H1 (cell line): Measurements from ENCODE around the gene SERPINB1. TPM values are rescaled to one million over a fixed set of nuclear protein-coding genes. Genes with fewer than 3 reads are reported as not detected.

Source experiments
- CTCF ChIA-PET: fragments of 300-600 bp; sonication (Branson Sonifier 250); formaldehyde crosslinking; loops from one replicate; lab custom pipeline; 2021; ENCODE audit not compliant: partially characterized antibody; lab: Charles Lee
- POLR2A ChIA-PET: fragments of 300-600 bp; sonication (Branson Sonifier 250); formaldehyde crosslinking; loops from one replicate; lab custom pipeline; 2021; ENCODE audit warnings: inconsistent platforms; ENCODE audit not compliant: partially characterized antibody; lab: Charles Lee
- DNase-seq, 2 experiments: peaks; one replicate each; pipeline versions ENCODE4 v3.0.0 to v3.0.0-alpha.2; 2010 to 2022; ENCODE audit warnings: low spot score in 2 of 2, low read depth in 1 of 2, mixed read lengths in 1 of 2
- FAIRE-seq: peaks from 2 replicates; lab custom pipeline; 2011; peaks lifted over from hg19 to GRCh38; lab: Jason Lieb, UNC
- H2AFZ ChIP-seq: 2 replicates; pipeline ENCODE4 v1.8.1; 2012; ENCODE audit warnings: low read length, inconsistent platforms
- H2AK5ac ChIP-seq: 2 replicates; pipeline ENCODE4 v1.6.1; 2013; ENCODE audit warnings: low read depth, low read length
- H2BK120ac ChIP-seq: replicated peaks from 2 replicates; pipeline ENCODE3; 2013; ENCODE audit warnings: low read depth, low read length, inconsistent platforms
- H2BK12ac ChIP-seq: 2 replicates; pipeline ENCODE4 v1.6.1; 2013; ENCODE audit warnings: low read depth, low read length
- H2BK15ac ChIP-seq: 2 replicates; pipeline ENCODE4 v1.6.1; 2013; ENCODE audit warnings: low read length
- H2BK20ac ChIP-seq: 2 replicates; pipeline ENCODE4 v1.6.1; 2013; ENCODE audit warnings: low read length
- H2BK5ac ChIP-seq: 2 replicates; pipeline ENCODE4 v1.6.1; 2013; ENCODE audit warnings: low read depth, low read length
- H3K14ac ChIP-seq: 2 replicates; pipeline ENCODE4 v1.6.1; 2013; ENCODE audit warnings: inconsistent platforms; ENCODE audit not compliant: insufficient read length
- H3K18ac ChIP-seq: 2 replicates; pipeline ENCODE4 v1.6.1; 2013; ENCODE audit warnings: low read length; ENCODE audit errors: extremely low read depth
- H3K23ac ChIP-seq: 2 replicates; pipeline ENCODE4 v1.6.1; 2013; ENCODE audit warnings: inconsistent platforms; ENCODE audit not compliant: insufficient read length
- H3K23me2 ChIP-seq: 2 replicates; pipeline ENCODE4 v1.6.1; 2013; ENCODE audit warnings: low read depth, low read length
- H3K27ac ChIP-seq: 2 replicates; pipeline ENCODE4 v1.6.1; 2011; ENCODE audit warnings: low read depth, low read length, inconsistent platforms
- H3K27me3 ChIP-seq, 4 experiments: replicated peaks in 1 of 4; 1 replicate in 1 of 4; 2 replicates in 3 of 4; pipeline versions ENCODE4 v1.6.1 to v1.8.1; 2011 to 2013; ENCODE audit warnings: low read length in 3 of 4, mild to moderate bottlenecking in 3 of 4, inconsistent platforms in 2 of 4, mixed read lengths in 2 of 4, moderate library complexity in 1 of 4; ENCODE audit not compliant: control insufficient read depth in 3 of 4, insufficient read depth in 3 of 4; ENCODE audit errors: extremely low read depth in 1 of 4
- H3K36me3 ChIP-seq, 4 experiments: 2 replicates each; pipeline versions ENCODE4 v1.6.1 to v1.8.1; 2011 to 2013; ENCODE audit warnings: mild to moderate bottlenecking in 4 of 4, low read length in 3 of 4, moderate library complexity in 2 of 4, control low read depth in 1 of 4, inconsistent platforms in 1 of 4; ENCODE audit not compliant: insufficient read depth in 4 of 4, control insufficient read depth in 2 of 4
- H3K4ac ChIP-seq: replicated peaks from 2 replicates; pipeline ENCODE3; 2013; ENCODE audit warnings: low read length, low read depth, mixed read lengths, inconsistent platforms; ENCODE audit not compliant: insufficient read length
- H3K4me1 ChIP-seq, 4 experiments: replicated peaks in 1 of 4; 1 replicate in 1 of 4; 2 replicates in 3 of 4; pipeline versions ENCODE4 v1.6.1 to v1.8.1; 2011 to 2013; ENCODE audit warnings: low read length in 3 of 4, inconsistent platforms in 2 of 4, mixed read lengths in 1 of 4; ENCODE audit not compliant: insufficient read depth in 4 of 4, control insufficient read depth in 3 of 4
- H3K4me2 ChIP-seq, 2 experiments: 2 replicates each; pipeline versions ENCODE4 v1.6.1 to v1.8.1; 2011 to 2013; ENCODE audit warnings: low read depth in 2 of 2, low read length in 2 of 2, control low read depth in 1 of 2, inconsistent platforms in 1 of 2, mild to moderate bottlenecking in 1 of 2; ENCODE audit not compliant: insufficient read depth in 1 of 2
- H3K4me3 ChIP-seq, 4 experiments: fragments of 200-600, 300-600 bp in 1 of 4; sonication (generic), shearing (Covaris generic), sonication (Bioruptor Twin) in 1 of 4; 2 replicates each; pipeline versions ENCODE4 v1.5.1 to v1.8.1; 2011 to 2016; ENCODE audit warnings: low read length in 4 of 4, low read depth in 3 of 4, control low read depth in 2 of 4, inconsistent platforms in 2 of 4, mild to moderate bottlenecking in 2 of 4, mixed read lengths in 1 of 4, moderate library complexity in 1 of 4; ENCODE audit not compliant: insufficient read depth in 2 of 4; ENCODE audit errors: extremely low read depth in 1 of 4
- H3K56ac ChIP-seq: replicated peaks from 2 replicates; pipeline ENCODE3; 2013; ENCODE audit warnings: low read depth, mild to moderate bottlenecking, mixed read lengths, low read length, inconsistent platforms; ENCODE audit not compliant: insufficient read length
- H3K79me1 ChIP-seq: 2 replicates; pipeline ENCODE4 v1.6.1; 2013; ENCODE audit warnings: low read depth, low read length, control low read depth
- H3K79me2 ChIP-seq, 2 experiments: 2 replicates each; pipeline versions ENCODE4 v1.6.1 to v1.8.1; 2012 to 2013; ENCODE audit warnings: low read length in 2 of 2, mild to moderate bottlenecking in 2 of 2, inconsistent platforms in 1 of 2; ENCODE audit not compliant: insufficient read depth in 2 of 2, control insufficient read depth in 1 of 2
- H3K9ac ChIP-seq, 4 experiments: replicated peaks in 1 of 4; 1 replicate in 1 of 4; 2 replicates in 3 of 4; pipeline versions ENCODE4 v1.6.1 to v1.8.1; 2011 to 2013; ENCODE audit warnings: low read depth in 3 of 4, low read length in 3 of 4, control low read depth in 2 of 4, mild to moderate bottlenecking in 2 of 4, moderate library complexity in 2 of 4, inconsistent platforms in 1 of 4; ENCODE audit errors: extremely low read depth in 1 of 4
- H3K9me3 ChIP-seq, 2 experiments: 2 replicates each; pipeline versions ENCODE4 v1.6.1 to v1.8.1; 2012 to 2013; ENCODE audit warnings: mild to moderate bottlenecking in 2 of 2, moderate library complexity in 2 of 2, control low read depth in 1 of 2, inconsistent platforms in 1 of 2, low read depth in 1 of 2, low read length in 1 of 2, mixed read lengths in 1 of 2; ENCODE audit not compliant: insufficient read depth in 2 of 2
- H4K20me1 ChIP-seq, 2 experiments: replicated peaks in 1 of 2; 2 replicates each; pipeline versions ENCODE3 to v1.8.1; 2011 to 2013; ENCODE audit warnings: inconsistent platforms in 2 of 2, low read length in 2 of 2, mild to moderate bottlenecking in 1 of 2; ENCODE audit not compliant: insufficient read depth in 2 of 2, control insufficient read depth in 1 of 2
- H4K5ac ChIP-seq: 2 replicates; pipeline ENCODE4 v1.6.1; 2013; ENCODE audit warnings: low read length, low read depth, mixed read lengths, inconsistent platforms; ENCODE audit not compliant: insufficient read length
- H4K8ac ChIP-seq: 2 replicates; pipeline ENCODE4 v1.8.0; 2013; ENCODE audit warnings: mild to moderate bottlenecking, moderate library complexity, low read length, inconsistent platforms; ENCODE audit not compliant: insufficient read depth; ENCODE audit errors: extremely low read depth
- H4K91ac ChIP-seq: replicated peaks from 2 replicates; pipeline ENCODE3; 2013; ENCODE audit warnings: low read length, mixed read lengths, inconsistent platforms; ENCODE audit not compliant: insufficient read length
- BRCA1 ChIP-seq: IDR thresholded peaks from 2 replicates; pipeline ENCODE4 v1.6.1; 2012; ENCODE audit warnings: low read depth, low read length, improper control_type of control experiment
- KDM4A ChIP-seq: IDR thresholded peaks from one replicate; pipeline ENCODE4 v1.7.1; 2012; ENCODE audit warnings: low read depth, mild to moderate bottlenecking, moderate library complexity, low read length, inconsistent platforms; ENCODE audit not compliant: severe bottlenecking
- KDM5A ChIP-seq: fragments of 200-600 bp; IDR thresholded peaks from 2 replicates; pipeline ENCODE4 v1.7.1; 2012; ENCODE audit warnings: mild to moderate bottlenecking, low read length, inconsistent platforms, mixed read lengths
- NRF1 ChIP-seq: IDR thresholded peaks from 2 replicates; pipeline ENCODE4 v1.6.1; 2011; ENCODE audit warnings: mild to moderate bottlenecking, low read depth, low read length, improper control_type of control experiment
- RAD21 ChIP-seq, 2 experiments: IDR thresholded peaks in 1 of 2; conservative IDR thresholded peaks in 1 of 2; 2 replicates each; pipeline ENCODE4 v1.6.1; 2011; ENCODE audit warnings: low read depth in 2 of 2, low read length in 2 of 2, improper control_type of control experiment in 1 of 2, inconsistent platforms in 1 of 2, mild to moderate bottlenecking in 1 of 2, moderate library complexity in 1 of 2
- SP2 ChIP-seq: IDR thresholded peaks from 2 replicates; pipeline ENCODE4 v1.6.1; 2012; ENCODE audit warnings: mild to moderate bottlenecking, low read length, inconsistent platforms
- WGBS, 2 experiments: shearing (Covaris generic) in 1 of 2; methylation state at CpG; one replicate each; pipeline versions ENCODE4 v1.1.6 to v1.1.7; 2013 to 2015; ENCODE audit warnings: low lambda C conversion rate in 2 of 2, mixed read lengths in 2 of 2, inconsistent platforms in 1 of 2, low coverage in 1 of 2, missing lambda C conversion rate in 1 of 2; ENCODE audit not compliant: insufficient replicate concordance in 2 of 2, insufficient coverage in 1 of 2, insufficient read length in 1 of 2; ENCODE audit errors: extremely low coverage in 1 of 2, missing lambda C conversion rate in 1 of 2; 5-methylcytosine and 5-hydroxymethylcytosine counted together
- polyA plus RNA-seq, 7 experiments: library from polyadenylated mRNA; depleted of rRNA in 3 of 7; stranded (reverse) in 5 of 7; unstranded in 2 of 7; fragments of >200 nt in 5 of 7; fragments of 200-250 nt in 2 of 7; gene quantifications; 1 replicate in 5 of 7; 2 replicates in 1 of 7; 4 replicates in 1 of 7; pipeline versions ENCODE4 v1.2.1 to v1.2.3, GENCODE V29; 2011 to 2013; ENCODE audit warnings: missing spikeins in 2 of 7, mixed read lengths in 2 of 7
- total RNA-seq: library from RNA; stranded (reverse); fragmentation: NEBNext Ultra II Directional; extraction: Animal tissue kit (Norgen Biotek cat#: 25700); gene quantifications from 2 replicates; pipeline ENCODE4 v1.2.1, GENCODE V29; 2021
- TF ChIP-seq, protein P1 (sequence below): IDR thresholded peaks from 2 replicates; pipeline ENCODE4 v1.6.1; 2012; ENCODE audit warnings: inconsistent platforms
- TF ChIP-seq, protein P2 (sequence below), 3 experiments: IDR thresholded peaks; 1 replicate in 2 of 3; 2 replicates in 1 of 3; pipeline versions ENCODE4 v1.5.1 to v1.6.1; 2011; ENCODE audit warnings: low read length in 3 of 3, mild to moderate bottlenecking in 3 of 3, inconsistent platforms in 2 of 3, low read depth in 1 of 3, moderate library complexity in 1 of 3; ENCODE audit not compliant: insufficient read depth in 1 of 3; ENCODE audit errors: control extremely low read depth in 1 of 3

The SERPINB1 gene
- total and polyA plus RNA-seq, 2 of the 8 experiments (the other 6 are each of a cell fraction or from before 2014, with no cell fraction given): 8.1 to 17.3 TPM

DNA sequence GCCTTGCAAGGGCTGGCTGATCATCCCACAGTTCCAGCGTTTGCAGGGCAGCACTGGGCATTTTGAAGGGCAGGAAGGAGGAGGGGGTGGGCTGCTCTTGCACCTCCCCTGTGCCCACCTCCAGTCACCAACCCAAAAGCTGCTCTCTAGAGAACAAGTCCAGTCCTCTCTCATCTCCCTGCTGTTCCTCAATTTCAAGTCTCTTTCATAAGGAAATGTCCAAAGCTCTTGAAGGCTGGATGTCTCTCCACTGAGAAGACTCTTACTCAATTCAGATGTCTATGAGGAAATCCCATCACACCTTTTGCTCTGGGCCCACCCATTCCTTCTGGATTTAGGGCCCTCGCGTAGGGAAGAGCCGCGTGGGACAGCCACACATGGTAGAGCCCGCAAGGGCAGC is 44.8 kb downstream of the SERPINB1 start:
- H3K27ac ChIP-seq: no peak overlapping the region
- peaks cover 0 to 2% (median 0%) of the 10 kb centered on the region in 4 experiments; a peak in 1 of 7 replicates for H3K4me1 ChIP-seq
- ChIA-PET POLR2A (interaction anchor here (0.6 to 2.4 kb wide), 5 partner anchors 27 to 44 kb away, joined by 3 to 6 read pairs (median 3); partner anchors contain the start of gene WRNIP1), CTCF (interaction anchor here (0.7 to 2.6 kb wide), 10 partner anchors 22 to 189 kb away, joined by 3 to 11 read pairs (median 4); no protein-coding TSS in a partner anchor)
- no peak overlapping the region for H4K8ac ChIP-seq
- no peak overlapping the region for H2BK5ac ChIP-seq
- H2BK15ac ChIP-seq: no peak overlapping the region
- no peak for DNase-seq
- H3K4me3 ChIP-seq: no peak overlapping the region
- no peak overlapping the region for H2AFZ ChIP-seq
- 0 out of 2 replicates have a peak, but pooled peaks cover under 1% of the 10 kb centered on the region for H3K79me1 ChIP-seq
- H3K4ac ChIP-seq: no peak overlapping the region
- H3K56ac ChIP-seq: no peak overlapping the region
- TF ChIP-seq KDM5A (no peak), RAD21 (IDR thresholded peaks at IDR 0.05 in 1 of 2, conservative IDR thresholded peaks at IDR 0.05 in 1 of 2; ENCODE audit: low read depth in 2 of 2, low read length in 2 of 2) (no peak), SP2 (no peak), BRCA1 (no peak), KDM4A (no peak), NRF1 (no peak)
- TF ChIP-seq, protein P1, sequence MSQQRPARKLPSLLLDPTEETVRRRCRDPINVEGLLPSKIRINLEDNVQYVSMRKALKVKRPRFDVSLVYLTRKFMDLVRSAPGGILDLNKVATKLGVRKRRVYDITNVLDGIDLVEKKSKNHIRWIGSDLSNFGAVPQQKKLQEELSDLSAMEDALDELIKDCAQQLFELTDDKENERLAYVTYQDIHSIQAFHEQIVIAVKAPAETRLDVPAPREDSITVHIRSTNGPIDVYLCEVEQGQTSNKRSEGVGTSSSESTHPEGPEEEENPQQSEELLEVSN: no peak
- TF ChIP-seq, protein P2, sequence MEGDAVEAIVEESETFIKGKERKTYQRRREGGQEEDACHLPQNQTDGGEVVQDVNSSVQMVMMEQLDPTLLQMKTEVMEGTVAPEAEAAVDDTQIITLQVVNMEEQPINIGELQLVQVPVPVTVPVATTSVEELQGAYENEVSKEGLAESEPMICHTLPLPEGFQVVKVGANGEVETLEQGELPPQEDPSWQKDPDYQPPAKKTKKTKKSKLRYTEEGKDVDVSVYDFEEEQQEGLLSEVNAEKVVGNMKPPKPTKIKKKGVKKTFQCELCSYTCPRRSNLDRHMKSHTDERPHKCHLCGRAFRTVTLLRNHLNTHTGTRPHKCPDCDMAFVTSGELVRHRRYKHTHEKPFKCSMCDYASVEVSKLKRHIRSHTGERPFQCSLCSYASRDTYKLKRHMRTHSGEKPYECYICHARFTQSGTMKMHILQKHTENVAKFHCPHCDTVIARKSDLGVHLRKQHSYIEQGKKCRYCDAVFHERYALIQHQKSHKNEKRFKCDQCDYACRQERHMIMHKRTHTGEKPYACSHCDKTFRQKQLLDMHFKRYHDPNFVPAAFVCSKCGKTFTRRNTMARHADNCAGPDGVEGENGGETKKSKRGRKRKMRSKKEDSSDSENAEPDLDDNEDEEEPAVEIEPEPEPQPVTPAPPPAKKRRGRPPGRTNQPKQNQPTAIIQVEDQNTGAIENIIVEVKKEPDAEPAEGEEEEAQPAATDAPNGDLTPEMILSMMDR (IDR thresholded peaks at IDR 0.05; ENCODE audit: control extremely low read depth in 1 of 3, insufficient read depth in 1 of 3, low read depth in 1 of 3, low read length in 3 of 3): no peak
- TF ChIP-seq, all 59 proteins: peak for 0
- H3K23me2 ChIP-seq: no peaks in the 10 kb centered on the region
- H3K9me3 ChIP-seq: no peaks in the 10 kb centered on the region
- no peak overlapping the region for H3K14ac ChIP-seq
- no peaks in the 10 kb centered on the region for H3K36me3 ChIP-seq
- H3K27me3 ChIP-seq: no peaks in the 10 kb centered on the region
- no peak overlapping the region; the same call in 1 of the 2 replicates for H3K18ac ChIP-seq
- H3K4me2 ChIP-seq: no peak overlapping the region
- H3K23ac ChIP-seq: no peak overlapping the region
- H4K20me1 ChIP-seq: no peaks in the 10 kb centered on the region
- 79% methylated on average over 6 of the region's 6 CpGs; no CpG with 5 or more reads in 1 of the 2 experiments for WGBS, 2 experiments
- FAIRE-seq: no peak
- H2BK20ac ChIP-seq: no peak overlapping the region
- H2BK12ac ChIP-seq: no peak overlapping the region
- H3K79me2 ChIP-seq: no peaks in the 10 kb centered on the region; a peak in 1 of 4 replicates
- no peak overlapping the region for H4K5ac ChIP-seq
- no peak overlapping the region for H4K91ac ChIP-seq
- no peak overlapping the region for H2AK5ac ChIP-seq
- no peak overlapping the region for H3K9ac ChIP-seq
- H2BK120ac ChIP-seq: no peak overlapping the region
